Neural cell (in vitro differentiated cells): ENCODE measurements around the gene BCL11B. TPM values are rescaled to one million over a fixed set of nuclear protein-coding genes. Genes with fewer than 3 reads are reported as not detected.

Experiments used
- H2AFZ ChIP-seq: fragments of 200-600, 300-800 bp; sonication (generic), shearing (Covaris generic); 2 replicates; pipeline ENCODE4 v1.6.0; 2014; ENCODE audit warnings: low read depth, mild to moderate bottlenecking, antibody characterized with exemption, low read length, moderate library complexity
- H3F3A ChIP-seq: fragments of 200-600 bp; shearing (Covaris generic); 2 replicates; pipeline ENCODE4 v1.6.1; 2016; ENCODE audit warnings: mild to moderate bottlenecking, moderate library complexity, mixed read lengths, antibody characterized with exemption, low read length; ENCODE audit not compliant: insufficient read depth, poor library complexity, severe bottlenecking
- H3K27ac ChIP-seq: fragments of 200-600, 300-800 bp; sonication (generic), shearing (Covaris generic); 2 replicates; pipeline ENCODE4 v1.5.1; 2014; ENCODE audit warnings: mild to moderate bottlenecking, low read length, moderate library complexity
- H3K27me3 ChIP-seq: fragments of 300-800, 200-600 bp; sonication (generic), shearing (Covaris generic); 2 replicates; pipeline ENCODE4 v1.6.0; 2014; ENCODE audit warnings: mild to moderate bottlenecking, low read depth, low read length, moderate library complexity; ENCODE audit not compliant: insufficient read depth
- H3K36me3 ChIP-seq: fragments of 300-800, 200-600 bp; sonication (generic), shearing (Covaris generic); 2 replicates; pipeline ENCODE4 v1.5.1; 2014; ENCODE audit warnings: mild to moderate bottlenecking, antibody characterized with exemption, low read length, moderate library complexity; ENCODE audit not compliant: insufficient read depth
- H3K4me2 ChIP-seq: fragments of 300-800, 200-600 bp; sonication (generic), shearing (Covaris generic); 2 replicates; pipeline ENCODE4 v1.6.0; 2014; ENCODE audit warnings: mild to moderate bottlenecking, low read length
- H3K4me3 ChIP-seq: fragments of 300-800, 200-600 bp; sonication (generic), shearing (Covaris generic); 2 replicates; pipeline ENCODE4 v1.5.1; 2014; ENCODE audit warnings: mild to moderate bottlenecking, low read length, moderate library complexity
- H3K79me2 ChIP-seq: fragments of 200-600 bp; shearing (Covaris generic); replicated peaks from 2 replicates; pipeline ENCODE4 v1.6.0; 2014; ENCODE audit warnings: mild to moderate bottlenecking, low read length, moderate library complexity; ENCODE audit not compliant: insufficient read depth
- H3K9ac ChIP-seq: fragments of 300-800, 200-600 bp; sonication (generic), shearing (Covaris generic); 2 replicates; pipeline ENCODE4 v1.6.1; 2016; ENCODE audit warnings: mild to moderate bottlenecking, low read length, mixed read lengths
- H3K9me2 ChIP-seq: fragments of 200-600 bp; shearing (Covaris generic); 2 replicates; pipeline ENCODE4 v1.6.1; 2016; ENCODE audit warnings: mild to moderate bottlenecking, low read length, mixed read lengths; ENCODE audit not compliant: insufficient read depth
- H3K9me3 ChIP-seq: fragments of 200-600, 300-800 bp; sonication (generic), shearing (Covaris generic); 2 replicates; pipeline ENCODE4 v1.6.1; 2016; ENCODE audit warnings: mild to moderate bottlenecking, mixed run types, low read length, moderate library complexity, mixed read lengths
- H4K20me1 ChIP-seq: fragments of 200-600 bp; shearing (Covaris generic); 2 replicates; pipeline ENCODE4 v1.6.1; 2016; ENCODE audit warnings: mild to moderate bottlenecking, mixed run types; ENCODE audit not compliant: insufficient read depth
- CTCF ChIP-seq: fragments of 450-650 bp; IDR thresholded peaks from 2 replicates; pipeline ENCODE4 v1.5.1; 2014; ENCODE audit warnings: antibody characterized with exemption, mild to moderate bottlenecking, moderate library complexity; ENCODE audit not compliant: poor library complexity, severe bottlenecking
- EP300 ChIP-seq: fragments of 450-650 bp; conservative IDR thresholded peaks from 2 replicates; pipeline ENCODE4 v1.6.1; 2014; ENCODE audit warnings: antibody characterized with exemption, mild to moderate bottlenecking, moderate library complexity; ENCODE audit not compliant: poor library complexity, severe bottlenecking
- EZH2 ChIP-seq: fragments of 200-600, 300-800 bp; shearing (Covaris generic), sonication (generic); IDR thresholded peaks from 2 replicates; pipeline ENCODE4 v1.6.1; 2014; ENCODE audit warnings: antibody characterized with exemption, low read length, borderline replicate concordance, mild to moderate bottlenecking; ENCODE audit not compliant: insufficient read depth, poor library complexity, severe bottlenecking
- MXI1 ChIP-seq: fragments of 450-650 bp; conservative IDR thresholded peaks from 2 replicates; pipeline ENCODE4 v1.6.1; 2014; ENCODE audit warnings: antibody characterized with exemption, mild to moderate bottlenecking; ENCODE audit not compliant: poor library complexity, severe bottlenecking
- POLR2AphosphoS5 ChIP-seq: IDR thresholded peaks from 2 replicates; pipeline ENCODE4 v1.6.1; 2012
- RAD21 ChIP-seq: fragments of 450-650 bp; conservative IDR thresholded peaks from 2 replicates; pipeline ENCODE4 v1.6.1; 2014; ENCODE audit warnings: antibody characterized with exemption, mild to moderate bottlenecking, moderate library complexity
- REST ChIP-seq: IDR thresholded peaks from 2 replicates; pipeline ENCODE4 v1.6.1; 2012; ENCODE audit warnings: borderline replicate concordance
- SMC3 ChIP-seq: fragments of 450-650 bp; conservative IDR thresholded peaks from 2 replicates; pipeline ENCODE4 v1.6.1; 2014; ENCODE audit warnings: antibody characterized with exemption, mild to moderate bottlenecking, moderate library complexity; ENCODE audit not compliant: poor library complexity
- TAF1 ChIP-seq: IDR thresholded peaks from 2 replicates; pipeline ENCODE4 v1.6.1; 2012; ENCODE audit warnings: low read depth
- polyA plus RNA-seq: library from polyadenylated mRNA; depleted of rRNA; stranded (reverse); fragments of >200 nt; gene quantifications from 2 replicates; pipeline ENCODE4 v1.2.3, GENCODE V29; 2014

BCL11B gene
- polyA plus RNA-seq, 1 donor from 2014 or later = 104 TPM

- no peak overlapping the region for H2AFZ ChIP-seq
- H3K9me2 ChIP-seq = no peaks in the 10 kb centered on the region
- no peaks in the 10 kb centered on the region for H3F3A ChIP-seq
- no peaks in the 10 kb centered on the region for H3K79me2 ChIP-seq
- no peaks in the 10 kb centered on the region for H3K36me3 ChIP-seq
- no peak overlapping the region for H3K4me2 ChIP-seq
- H3K27ac ChIP-seq = no peak overlapping the region
- no peak overlapping the region for H3K9ac ChIP-seq
- H4K20me1 ChIP-seq = no peaks in the 10 kb centered on the region
- H3K27me3 ChIP-seq = no peaks in the 10 kb centered on the region
- H3K4me3 ChIP-seq = no peak overlapping the region
- TF ChIP-seq EP300 (no peak), MXI1 (no peak), SMC3 (no peak), POLR2AphosphoS5 (no peak), CTCF (no peak), TAF1 (no peak), RAD21 (no peak), REST (no peak), EZH2 (no peak)
- H3K9me3 ChIP-seq = no peaks in the 10 kb centered on the region
Observed at GRCh38 chr14:99158646-99159165, 113.3 kb downstream of the BCL11B start.

GRCh38 chr14:99158150-99158549 lies 113.8 kb downstream of the BCL11B start:
- H3K9me3 ChIP-seq = no peaks in the 10 kb centered on the region
- no peaks in the 10 kb centered on the region for H3K9me2 ChIP-seq
- H4K20me1 ChIP-seq = no peaks in the 10 kb centered on the region
- no peaks in the 10 kb centered on the region for H3K27me3 ChIP-seq
- no peak overlapping the region for H2AFZ ChIP-seq
- H3K27ac ChIP-seq = no peak overlapping the region
- no peak overlapping the region for H3K9ac ChIP-seq
- no peak overlapping the region for H3K4me3 ChIP-seq
- TF ChIP-seq CTCF = no peak
- no peak for TF ChIP-seq SMC3
- TF ChIP-seq MXI1 = no peak
- TF ChIP-seq RAD21 = no peak
- no peak for TF ChIP-seq REST
- TF ChIP-seq POLR2AphosphoS5 = no peak
- no peak for TF ChIP-seq EP300
- TF ChIP-seq EZH2 = no peak
- no peak for TF ChIP-seq TAF1
- no peaks in the 10 kb centered on the region for H3K79me2 ChIP-seq
- H3F3A ChIP-seq = no peaks in the 10 kb centered on the region
- no peak overlapping the region for H3K4me2 ChIP-seq
- no peaks in the 10 kb centered on the region for H3K36me3 ChIP-seq
